GM19023 (cell line): ENCODE data around the gene ETV6.
"Not testable (repeated sequence)": the region's sequence is repeated elsewhere in the genome, so short reads cannot be mapped to it uniquely, and the experiment has no call there.

Source experiments
- ATAC-seq: cut with Tn5 transposase; IDR thresholded peaks from one replicate; pipeline ENCODE4 v1.9.1; 2021; ENCODE audit warnings: mild to moderate bottlenecking, moderate library complexity; ENCODE audit not compliant: unreplicated experiment

Gene ETV6

GRCh38 chr12:11666131-11667050 lies 16.9 kb downstream of the ETV6 start:
- no peak for ATAC-seq

GRCh38 chr12:11667171-11667570 lies 17.7 kb downstream of the ETV6 start:
- no peak for ATAC-seq

GRCh38 chr12:11668611-11669010 lies 19.1 kb downstream of the ETV6 start:
- ATAC-seq, result no peak

- no peak for ATAC-seq
Observed at GRCh38 chr12:11669348-11669747, 19.9 kb downstream of the ETV6 start.

GRCh38 chr12:11672256-11673191 lies 23.1 kb downstream of the ETV6 start:
- no peak for ATAC-seq

GRCh38 chr12:11673666-11674461 lies 24.4 kb downstream of the ETV6 start:
- no peak for ATAC-seq

- ATAC-seq, result no peak
Observed at GRCh38 chr12:11674894-11675390, 25.5 kb downstream of the ETV6 start.

GRCh38 chr12:11676052-11676451 lies 26.6 kb downstream of the ETV6 start:
- ATAC-seq, result no peak

GRCh38 chr12:11677093-11677492 lies 27.6 kb downstream of the ETV6 start:
- ATAC-seq, result no peak

- no peak for ATAC-seq
Observed at GRCh38 chr12:11677752-11678151, 28.3 kb downstream of the ETV6 start.

- no peak for ATAC-seq
Observed at GRCh38 chr12:11678781-11679180, 29.3 kb downstream of the ETV6 start.

- no peak for ATAC-seq
Observed at GRCh38 chr12:11681207-11681606, 31.7 kb downstream of the ETV6 start.

GRCh38 chr12:11681695-11682094 lies 32.2 kb downstream of the ETV6 start:
- ATAC-seq, result not testable (repeated sequence)

GRCh38 chr12:11684393-11684792 lies 34.9 kb downstream of the ETV6 start:
- ATAC-seq, result no peak

GRCh38 chr12:11684811-11685210 lies 35.3 kb downstream of the ETV6 start:
- no peak for ATAC-seq

GRCh38 chr12:11685316-11685715 lies 35.8 kb downstream of the ETV6 start:
- ATAC-seq, result no peak

- no peak for ATAC-seq
Observed at GRCh38 chr12:11685716-11686115, 36.2 kb downstream of the ETV6 start.

GRCh38 chr12:11686120-11686519 lies 36.6 kb downstream of the ETV6 start:
- no peak for ATAC-seq

- no peak for ATAC-seq
Observed at GRCh38 chr12:11687528-11687927, 38.1 kb downstream of the ETV6 start.

GRCh38 chr12:11688379-11688778 lies 38.9 kb downstream of the ETV6 start:
- no peak for ATAC-seq

GRCh38 chr12:11688831-11689230 lies 39.4 kb downstream of the ETV6 start:
- no peak for ATAC-seq
